Measurements from ENCODE around the gene IL37. TPM values are rescaled to one million over a fixed set of nuclear protein-coding genes. Genes with fewer than 3 reads are reported as not detected.

The IL37 gene
- total RNA-seq, 4 donors from 2014 or later, result 1.3 TPM; not detected in 3

DNA sequence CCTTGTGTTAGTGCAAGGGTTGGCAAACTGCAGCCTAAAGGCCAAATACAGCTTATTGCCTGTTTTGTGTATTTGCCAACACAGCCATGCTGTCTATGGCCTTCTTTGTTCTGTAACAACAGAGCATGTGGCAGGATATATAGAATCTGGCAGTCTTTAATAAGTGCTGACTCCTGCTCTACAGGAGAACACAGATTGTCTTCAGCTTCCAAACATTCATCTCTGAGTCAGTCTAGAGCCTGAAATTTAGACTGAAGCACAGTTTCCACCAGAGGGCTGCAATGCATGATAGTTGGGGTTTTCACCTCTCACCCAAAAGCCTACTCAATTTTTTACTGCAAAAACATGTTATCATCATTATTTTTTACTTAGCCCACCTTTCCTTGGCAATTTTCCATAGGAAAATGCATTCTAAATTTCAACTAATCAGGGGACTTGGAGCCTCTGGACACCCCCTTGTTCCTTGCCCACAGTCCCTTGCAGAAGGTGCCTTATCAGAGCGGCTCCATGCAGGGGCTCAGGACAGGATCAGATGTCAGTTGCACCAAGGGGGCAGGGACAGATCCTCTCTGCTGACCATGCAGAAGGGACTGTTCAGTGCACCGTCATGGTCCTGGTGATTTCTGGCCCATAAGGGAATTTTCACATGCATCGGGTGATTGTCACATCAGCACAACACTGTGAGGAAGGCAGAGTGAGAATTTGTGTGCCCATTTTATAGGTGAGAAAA lies 12.4 kb downstream of the IL37 start:
- intact Hi-C loops (cut with DNase I), result no loop called here
- Histone ChIP-seq H3K4me1 (no peaks in the 10 kb centered on the region), H3K27me3 (no peaks in the 10 kb centered on the region), H3K27ac (no peak overlapping the region), H3K36me3 (no peaks in the 10 kb centered on the region), H3K4me3 (no peak overlapping the region), H3K9me3 (no peaks in the 10 kb centered on the region)
- 77 to 82% methylated on average over 2 to 3 of the region's 3 CpGs for WGBS, 2 donors
- DNase-seq, result no peak
- TF ChIP-seq CTCF (IDR thresholded peaks at IDR 0.05), result no peak
- TF ChIP-seq POLR2A (IDR thresholded peaks at IDR 0.05), result no peak

- TF ChIP-seq CTCF (IDR thresholded peaks at IDR 0.05), result no peak
- TF ChIP-seq POLR2A (IDR thresholded peaks at IDR 0.05), result no peak
- Histone ChIP-seq H3K36me3 (no peaks in the 10 kb centered on the region), H3K9me3 (no peaks in the 10 kb centered on the region), H3K4me3 (no peak overlapping the region), H3K4me1 (no peaks in the 10 kb centered on the region), H3K27me3 (no peaks in the 10 kb centered on the region), H3K27ac (no peak overlapping the region)
- 77 to 81% methylated on average over 5 of the region's 5 CpGs for WGBS, 2 donors
- no peak for DNase-seq
- intact Hi-C loops (cut with DNase I), result no loop called here
These were observed 13.0 kb downstream of the IL37 start for GRCh38 chr2:112923967-112924338.

- H3K27me3 ChIP-seq, result no peaks in the 10 kb centered on the region
- no peaks in the 10 kb centered on the region for H3K9me3 ChIP-seq
- intact Hi-C loops (cut with DNase I), result no loop called here
- no peak overlapping the region for H3K27ac ChIP-seq
- no peaks in the 10 kb centered on the region for H3K4me1 ChIP-seq
- H3K36me3 ChIP-seq, result no peaks in the 10 kb centered on the region
- no peak overlapping the region for H3K4me3 ChIP-seq
- 50 to 83% methylated on average over 1 to 2 of the region's 2 CpGs for WGBS, 2 donors
- TF ChIP-seq CTCF (IDR thresholded peaks at IDR 0.05), result no peak
- TF ChIP-seq POLR2A (IDR thresholded peaks at IDR 0.05), result no peak
- no peak for DNase-seq
These were observed 13.4 kb downstream of the IL37 start for GRCh38 chr2:112924360-112924759.

- Histone ChIP-seq H3K4me3 (no peak overlapping the region), H3K27ac (no peak overlapping the region), H3K36me3 (no peaks in the 10 kb centered on the region), H3K4me1 (no peaks in the 10 kb centered on the region), H3K9me3 (no peaks in the 10 kb centered on the region), H3K27me3 (no peaks in the 10 kb centered on the region)
- WGBS, 2 donors, result 59 to 92% methylated on average over 3 of the region's 3 CpGs
- intact Hi-C loops (cut with DNase I), result no loop called here
- DNase-seq, result no peak
- TF ChIP-seq POLR2A (IDR thresholded peaks at IDR 0.05), result no peak
- TF ChIP-seq CTCF (IDR thresholded peaks at IDR 0.05), result no peak
These were observed 13.9 kb downstream of the IL37 start for GRCh38 chr2:112924821-112925220.

DNA sequence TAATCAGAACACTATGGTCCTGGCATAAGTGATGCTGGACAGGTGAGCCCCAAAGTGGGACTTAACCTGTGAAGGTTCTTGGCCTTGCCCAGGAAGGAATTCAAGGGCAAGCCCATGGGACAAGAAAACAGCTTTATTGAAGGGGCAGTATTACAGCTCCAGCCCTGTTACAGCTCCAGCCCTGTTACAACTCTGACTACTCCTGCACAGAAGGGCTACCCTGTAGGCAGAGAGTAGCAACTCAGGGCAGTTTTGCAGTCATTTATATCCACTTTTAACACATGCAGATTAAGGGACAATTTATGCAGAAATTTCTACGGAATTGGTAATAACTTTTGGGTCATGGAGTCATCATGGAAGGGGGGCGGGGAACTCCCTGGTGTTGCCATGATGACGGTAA lies 15.7 kb downstream of the IL37 start:
- TF ChIP-seq CTCF (IDR thresholded peaks at IDR 0.05) (no peak), POLR2A (IDR thresholded peaks at IDR 0.05) (no peak)
- intact Hi-C loops (cut with DNase I), result no loop called here
- WGBS, 2 donors, result 90 to 100% methylated on average over 3 of the region's 3 CpGs
- no peaks in the 10 kb centered on the region for H3K4me1 ChIP-seq
- no peak overlapping the region for H3K4me3 ChIP-seq
- H3K36me3 ChIP-seq, result no peaks in the 10 kb centered on the region
- H3K27me3 ChIP-seq, result no peaks in the 10 kb centered on the region
- H3K9me3 ChIP-seq, result no peaks in the 10 kb centered on the region
- H3K27ac ChIP-seq, result no peak overlapping the region
- no peak for DNase-seq
